HEK293 (cell line): ENCODE results near the gene AKR7A2.
A peak's percentile ranks its signal among the peaks of the same experiment; 100 is the strongest.

Source experiments
- CTCF ChIA-PET: fragments of 350-600 bp; formaldehyde crosslinking; extraction: SDS; loops from one replicate; lab custom pipeline; 2021; ENCODE audit warnings: antibody characterized with exemption; lab: Yijun Ruan, JAX
- POLR2A ChIA-PET: fragments of 300-600 bp; formaldehyde crosslinking; extraction: SDS; loops from one replicate; lab custom pipeline; 2020; ENCODE audit warnings: antibody characterized with exemption, inconsistent platforms; lab: Yijun Ruan, JAX
- H3K27ac ChIP-seq: fragments of 200-500 bp; sonication (Bioruptor generic); 2 replicates; pipeline ENCODE4 v1.5.1; 2014; ENCODE audit warnings: low read depth, low read length, control low read depth, inconsistent platforms; ENCODE audit errors: extremely low read depth
- H3K36me3 ChIP-seq, 2 experiments: fragments of 200-500 bp in 1 of 2; sonication (Bioruptor generic) in 1 of 2; 1 replicate in 1 of 2; 2 replicates in 1 of 2; pipeline ENCODE4 v1.5.1; 2014 to 2017; ENCODE audit warnings: inconsistent platforms in 2 of 2, low read length in 2 of 2; ENCODE audit not compliant: control insufficient read depth in 2 of 2, insufficient read depth in 1 of 2
- H3K4me1 ChIP-seq: fragments of 200-500 bp; sonication (Bioruptor generic); 2 replicates; pipeline ENCODE4 v1.5.1; 2014; ENCODE audit warnings: mild to moderate bottlenecking, low read length, inconsistent platforms; ENCODE audit not compliant: control insufficient read depth, insufficient read depth
- H3K4me3 ChIP-seq: 2 replicates; pipeline ENCODE4 v1.5.1; 2011; ENCODE audit warnings: low read depth, mild to moderate bottlenecking, control low read depth, low read length, moderate library complexity
- H3K9me3 ChIP-seq: fragments of 200-500 bp; sonication (Bioruptor generic); 2 replicates; pipeline ENCODE4 v1.5.1; 2014; ENCODE audit warnings: low read depth, low read length, inconsistent platforms; ENCODE audit not compliant: control insufficient read depth, insufficient read depth
- KLF1 ChIP-seq: fragments of 450-650 bp; formaldehyde crosslinking; IDR thresholded peaks from 2 replicates; pipeline ENCODE4 v1.5.1; 2016; ENCODE audit warnings: missing biosample characterization, missing genetic modification characterization
- KLF10 ChIP-seq: fragments of 450-650 bp; IDR thresholded peaks from 2 replicates; pipeline ENCODE4 v1.5.1; 2018; ENCODE audit warnings: missing biosample characterization, mild to moderate bottlenecking, missing genetic modification characterization
- PRDM6 ChIP-seq: fragments of 450-650 bp; formaldehyde crosslinking; IDR thresholded peaks from 2 replicates; pipeline ENCODE4 v1.5.1; 2017; ENCODE audit warnings: missing biosample characterization, missing genetic modification characterization
- SCRT1 ChIP-seq: fragments of 450-650 bp; formaldehyde crosslinking; IDR thresholded peaks from 2 replicates; pipeline ENCODE4 v1.5.1; 2016; ENCODE audit warnings: missing biosample characterization, missing genetic modification characterization, borderline replicate concordance
- YY2 ChIP-seq: fragments of 450-650 bp; formaldehyde crosslinking; IDR thresholded peaks from 2 replicates; pipeline ENCODE4 v1.5.1; 2016; ENCODE audit warnings: missing biosample characterization, missing genetic modification characterization
- ZBTB20 ChIP-seq: fragments of 450-650 bp; formaldehyde crosslinking; IDR thresholded peaks from 2 replicates; pipeline ENCODE4 v1.5.1; 2016; ENCODE audit warnings: missing biosample characterization, missing genetic modification characterization
- ZBTB21 ChIP-seq: fragments of 450-650 bp; formaldehyde crosslinking; IDR thresholded peaks from 2 replicates; pipeline ENCODE4 v1.5.1; 2017; ENCODE audit warnings: missing biosample characterization, missing genetic modification characterization
- ZNF157 ChIP-seq: fragments of 450-650 bp; formaldehyde crosslinking; IDR thresholded peaks from 2 replicates; pipeline ENCODE4 v1.5.1; 2016; ENCODE audit warnings: missing biosample characterization, missing genetic modification characterization
- ZNF174 ChIP-seq: fragments of 450-650 bp; formaldehyde crosslinking; IDR thresholded peaks from 2 replicates; pipeline ENCODE4 v1.5.0; 2017; ENCODE audit warnings: missing biosample characterization, mild to moderate bottlenecking, missing genetic modification characterization
- ZNF274 ChIP-seq, 2 experiments: fragments of 200-500 bp in 1 of 2; fragments of 450-650 bp in 1 of 2; sonication (Bioruptor generic) in 1 of 2; formaldehyde crosslinking in 1 of 2; IDR thresholded peaks; 2 replicates each; pipeline versions ENCODE4 v1.5.1 to v1.6.1; 2014 to 2016; ENCODE audit warnings: borderline replicate concordance in 1 of 2, inconsistent platforms in 1 of 2, low read length in 1 of 2, missing biosample characterization in 1 of 2, missing genetic modification characterization in 1 of 2
- ZNF48 ChIP-seq: fragments of 450-650 bp; formaldehyde crosslinking; IDR thresholded peaks from 2 replicates; pipeline ENCODE4 v1.5.1; 2016; ENCODE audit warnings: missing biosample characterization, missing genetic modification characterization
- ZNF560 ChIP-seq: fragments of 450-650 bp; formaldehyde crosslinking; IDR thresholded peaks from 2 replicates; pipeline ENCODE4 v1.5.1; 2017; ENCODE audit warnings: missing biosample characterization, missing genetic modification characterization, borderline replicate concordance
- ZNF645 ChIP-seq: fragments of 450-650 bp; formaldehyde crosslinking; IDR thresholded peaks from 2 replicates; pipeline ENCODE4; 2016; ENCODE audit warnings: missing biosample characterization, missing genetic modification characterization
- ZNF768 ChIP-seq: fragments of 450-650 bp; formaldehyde crosslinking; IDR thresholded peaks from 2 replicates; pipeline ENCODE4 v1.5.1; 2018; ENCODE audit warnings: missing biosample characterization, mild to moderate bottlenecking, missing genetic modification characterization
- ZNF791 ChIP-seq: fragments of 450-650 bp; formaldehyde crosslinking; IDR thresholded peaks from 2 replicates; pipeline ENCODE4 v1.5.1; 2016; ENCODE audit warnings: missing biosample characterization, missing genetic modification characterization
- ZNF837 ChIP-seq: fragments of 450-650 bp; formaldehyde crosslinking; IDR thresholded peaks from 2 replicates; pipeline ENCODE4 v1.5.1; 2016; ENCODE audit warnings: missing biosample characterization, missing genetic modification characterization
- ZSCAN5A ChIP-seq: fragments of 450-650 bp; formaldehyde crosslinking; IDR thresholded peaks from 2 replicates; pipeline ENCODE4 v1.5.1; 2016; ENCODE audit warnings: missing biosample characterization, missing genetic modification characterization
- TF ChIP-seq, protein P1 (sequence below): sonication (generic); formaldehyde crosslinking; IDR thresholded peaks from 2 replicates; pipeline ENCODE4 v1.8.1; 2022; ENCODE audit warnings: mild to moderate bottlenecking, moderate library complexity, missing genetic modification reagents
- TF ChIP-seq, protein P2 (sequence below): fragments of 450-650 bp; formaldehyde crosslinking; IDR thresholded peaks from 2 replicates; pipeline ENCODE4 v1.5.1; 2016; ENCODE audit warnings: missing biosample characterization, missing genetic modification characterization
- TF ChIP-seq, protein P3 (sequence below): fragments of 450-650 bp; formaldehyde crosslinking; IDR thresholded peaks from 2 replicates; pipeline ENCODE4 v1.5.1; 2017; ENCODE audit warnings: missing biosample characterization, missing genetic modification characterization

The AKR7A2 gene

DNA sequence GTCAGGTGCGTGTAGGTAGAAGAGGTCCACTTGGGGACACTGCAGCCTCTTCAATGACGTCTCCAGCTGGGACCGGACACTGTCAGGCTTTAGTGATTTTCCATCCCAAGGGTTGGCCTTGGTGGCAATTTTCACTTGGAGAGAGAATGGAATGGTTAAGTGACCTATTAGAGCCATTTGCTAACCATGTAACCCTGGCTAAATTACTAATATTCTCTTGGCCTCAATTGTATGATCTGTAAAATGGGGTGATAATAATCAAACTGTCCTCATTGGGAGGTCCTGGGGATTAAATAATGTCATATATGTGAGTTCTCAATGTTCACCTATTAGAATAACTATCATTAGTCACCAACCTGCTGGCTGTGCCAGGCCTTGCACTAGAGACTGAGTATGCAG is 3.4 kb downstream of the AKR7A2 start:
- TF ChIP-seq ZBTB20 (tag by site-specific recombination) (no peak), ZNF791 (tag by site-specific recombination) (no peak), ZBTB21 (tag by site-specific recombination) (no peak), ZNF560 (no peak), ZSCAN5A (tag by site-specific recombination) (no peak), ZNF157 (no peak), ZNF768 (tag by site-specific recombination) (no peak), YY2 (tag by site-specific recombination) (no peak), PRDM6 (tag by site-specific recombination) (no peak), KLF10 (tag by site-specific recombination) (no peak)
- TF ChIP-seq, protein P1, sequence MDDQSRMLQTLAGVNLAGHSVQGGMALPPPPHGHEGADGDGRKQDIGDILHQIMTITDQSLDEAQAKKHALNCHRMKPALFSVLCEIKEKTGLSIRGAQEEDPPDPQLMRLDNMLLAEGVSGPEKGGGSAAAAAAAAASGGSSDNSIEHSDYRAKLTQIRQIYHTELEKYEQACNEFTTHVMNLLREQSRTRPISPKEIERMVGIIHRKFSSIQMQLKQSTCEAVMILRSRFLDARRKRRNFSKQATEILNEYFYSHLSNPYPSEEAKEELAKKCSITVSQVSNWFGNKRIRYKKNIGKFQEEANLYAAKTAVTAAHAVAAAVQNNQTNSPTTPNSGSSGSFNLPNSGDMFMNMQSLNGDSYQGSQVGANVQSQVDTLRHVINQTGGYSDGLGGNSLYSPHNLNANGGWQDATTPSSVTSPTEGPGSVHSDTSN (CRISPR knock-in tag): no peak
- TF ChIP-seq, protein P2, sequence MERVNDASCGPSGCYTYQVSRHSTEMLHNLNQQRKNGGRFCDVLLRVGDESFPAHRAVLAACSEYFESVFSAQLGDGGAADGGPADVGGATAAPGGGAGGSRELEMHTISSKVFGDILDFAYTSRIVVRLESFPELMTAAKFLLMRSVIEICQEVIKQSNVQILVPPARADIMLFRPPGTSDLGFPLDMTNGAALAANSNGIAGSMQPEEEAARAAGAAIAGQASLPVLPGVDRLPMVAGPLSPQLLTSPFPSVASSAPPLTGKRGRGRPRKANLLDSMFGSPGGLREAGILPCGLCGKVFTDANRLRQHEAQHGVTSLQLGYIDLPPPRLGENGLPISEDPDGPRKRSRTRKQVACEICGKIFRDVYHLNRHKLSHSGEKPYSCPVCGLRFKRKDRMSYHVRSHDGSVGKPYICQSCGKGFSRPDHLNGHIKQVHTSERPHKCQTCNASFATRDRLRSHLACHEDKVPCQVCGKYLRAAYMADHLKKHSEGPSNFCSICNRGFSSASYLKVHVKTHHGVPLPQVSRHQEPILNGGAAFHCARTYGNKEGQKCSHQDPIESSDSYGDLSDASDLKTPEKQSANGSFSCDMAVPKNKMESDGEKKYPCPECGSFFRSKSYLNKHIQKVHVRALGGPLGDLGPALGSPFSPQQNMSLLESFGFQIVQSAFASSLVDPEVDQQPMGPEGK (tag by site-specific recombination): no peak
- H3K4me1 ChIP-seq: peaks cover 2% of the 10 kb centered on the region; the same call in 1 of the 2 replicates
- no peak overlapping the region for H3K4me3 ChIP-seq
- peaks cover 3 to 62% of the 10 kb centered on the region in 2 experiments; a peak in 2 of 3 replicates for H3K36me3 ChIP-seq
- POLR2A ChIA-PET: no interaction called here
- H3K27ac ChIP-seq: no peak overlapping the region
- H3K9me3 ChIP-seq: no peaks in the 10 kb centered on the region
- CTCF ChIA-PET: no interaction called here

DNA sequence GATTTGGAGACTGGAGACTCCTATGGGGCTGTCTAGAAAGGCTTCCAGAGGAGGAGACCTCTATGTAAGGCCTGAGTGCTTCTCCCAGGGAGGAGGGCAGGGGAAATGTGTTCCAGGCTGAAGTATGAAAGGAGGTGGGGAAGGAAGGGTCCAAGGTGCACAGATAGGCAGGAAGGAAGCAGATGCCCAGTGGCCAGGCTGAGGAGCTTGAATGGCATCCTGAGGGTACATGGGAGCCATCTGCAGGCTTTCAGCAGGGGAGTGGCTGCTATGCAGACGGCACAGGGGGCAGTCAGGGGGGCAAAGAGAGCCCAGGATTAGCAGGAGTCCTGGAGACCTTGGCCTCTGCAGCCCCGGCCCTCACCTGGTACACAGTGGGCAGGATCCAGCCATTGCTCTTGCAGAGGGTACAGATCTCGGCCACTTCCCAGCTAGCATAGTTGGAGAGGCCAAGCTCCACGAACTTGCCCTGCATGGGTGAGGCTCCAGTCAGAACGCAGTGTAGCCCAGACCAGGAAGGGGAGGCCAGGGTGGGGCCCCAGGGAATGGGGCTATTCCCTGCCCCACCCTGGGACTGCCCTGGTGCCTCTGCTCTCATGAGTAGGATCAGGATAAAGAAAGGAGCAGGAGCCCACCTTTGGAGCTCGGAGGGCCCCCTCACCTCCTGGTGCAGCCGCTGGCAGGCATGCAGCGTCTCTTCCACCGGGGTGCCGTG is 4.0 kb downstream of the AKR7A2 start:
- Histone ChIP-seq H3K27ac (no peak overlapping the region), H3K4me3 (no peak overlapping the region), H3K4me1 (peaks cover 2% of the 10 kb centered on the region; the same call in 1 of the 2 replicates)
- CTCF ChIA-PET: no interaction called here
- TF ChIP-seq KLF1 (tag by site-specific recombination): peak; percentile 33; the same call in 1 of the 2 replicates
- no peak for TF ChIP-seq ZNF48
- TF ChIP-seq, all 188 proteins: peak for 1
- peaks cover 3 to 66% of the 10 kb centered on the region in 2 experiments; a peak in 2 of 3 replicates for H3K36me3 ChIP-seq
- H3K9me3 ChIP-seq: no peaks in the 10 kb centered on the region
- POLR2A ChIA-PET: no interaction called here

- ChIA-PET CTCF (no interaction called here), POLR2A (no interaction called here)
- Histone ChIP-seq H3K4me3 (no peak overlapping the region), H3K27ac (no peak overlapping the region), H3K9me3 (no peaks in the 10 kb centered on the region), H3K4me1 (peaks cover 2% of the 10 kb centered on the region; the same call in 1 of the 2 replicates), H3K36me3 (peaks cover 7 to 76% of the 10 kb centered on the region in 2 experiments; a peak in 2 of 3 replicates)
- TF ChIP-seq ZNF645 (tag by site-specific recombination) (no peak), ZNF837 (tag by site-specific recombination) (no peak), ZNF274 (IDR thresholded peaks at IDR 0.05; ENCODE audit: low read length) (no peak), ZNF274 (tag by site-specific recombination; IDR thresholded peaks at IDR 0.05; ENCODE audit: borderline replicate concordance) (no peak), SCRT1 (tag by site-specific recombination) (no peak), ZNF174 (no peak)
- TF ChIP-seq, protein P3, sequence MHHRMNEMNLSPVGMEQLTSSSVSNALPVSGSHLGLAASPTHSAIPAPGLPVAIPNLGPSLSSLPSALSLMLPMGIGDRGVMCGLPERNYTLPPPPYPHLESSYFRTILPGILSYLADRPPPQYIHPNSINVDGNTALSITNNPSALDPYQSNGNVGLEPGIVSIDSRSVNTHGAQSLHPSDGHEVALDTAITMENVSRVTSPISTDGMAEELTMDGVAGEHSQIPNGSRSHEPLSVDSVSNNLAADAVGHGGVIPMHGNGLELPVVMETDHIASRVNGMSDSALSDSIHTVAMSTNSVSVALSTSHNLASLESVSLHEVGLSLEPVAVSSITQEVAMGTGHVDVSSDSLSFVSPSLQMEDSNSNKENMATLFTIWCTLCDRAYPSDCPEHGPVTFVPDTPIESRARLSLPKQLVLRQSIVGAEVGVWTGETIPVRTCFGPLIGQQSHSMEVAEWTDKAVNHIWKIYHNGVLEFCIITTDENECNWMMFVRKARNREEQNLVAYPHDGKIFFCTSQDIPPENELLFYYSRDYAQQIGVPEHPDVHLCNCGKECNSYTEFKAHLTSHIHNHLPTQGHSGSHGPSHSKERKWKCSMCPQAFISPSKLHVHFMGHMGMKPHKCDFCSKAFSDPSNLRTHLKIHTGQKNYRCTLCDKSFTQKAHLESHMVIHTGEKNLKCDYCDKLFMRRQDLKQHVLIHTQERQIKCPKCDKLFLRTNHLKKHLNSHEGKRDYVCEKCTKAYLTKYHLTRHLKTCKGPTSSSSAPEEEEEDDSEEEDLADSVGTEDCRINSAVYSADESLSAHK: no peak
These were observed 5.0 kb downstream of the AKR7A2 start for GRCh38 chr1:19306941-19307340.
